A673 (cell line): ENCODE measurements around the gene PDGFA. TPM values are rescaled to one million over a fixed set of nuclear protein-coding genes. Genes with fewer than 3 reads are reported as not detected.

ENCODE experiments used
- BruUV-seq: library from RNA; stranded (reverse); fragments of 400-500 nt; replicated peaks from 2 replicates; lab custom pipeline; 2021; lab: Mats Ljungman, UMichigan
- CTCF ChIA-PET: fragments of 300-600 bp; sonication (Branson Sonifier 250); formaldehyde crosslinking; loops from one replicate; lab custom pipeline; 2022; ENCODE audit warnings: antibody characterized with exemption; lab: Charles Lee
- POLR2A ChIA-PET: fragments of 300-600 bp; sonication (Branson Sonifier 250); formaldehyde crosslinking; loops from one replicate; lab custom pipeline; 2022; ENCODE audit warnings: antibody characterized with exemption; ENCODE audit not compliant: low non-redundant PET; lab: Charles Lee
- DNase-seq: peaks from one replicate; pipeline ENCODE4 v3.0.0-alpha.2; 2015; ENCODE audit warnings: low spot score
- H3K27ac ChIP-seq: fragments of 200-600 bp; sonication (generic); 2 replicates; pipeline ENCODE4 v1.5.1; 2016; ENCODE audit warnings: mixed run types, low read depth, mild to moderate bottlenecking, mixed read lengths, antibody characterized with exemption, low read length; ENCODE audit not compliant: poor library complexity, severe bottlenecking
- H3K27me3 ChIP-seq: fragments of 200-600 bp; sonication (generic); replicated peaks from 2 replicates; pipeline ENCODE4 v1.6.1; 2017; ENCODE audit warnings: mixed run types, low read depth, mild to moderate bottlenecking, mixed read lengths, antibody characterized with exemption, low read length; ENCODE audit not compliant: insufficient read depth, poor library complexity
- H3K36me3 ChIP-seq: fragments of 200-600 bp; sonication (generic); 2 replicates; pipeline ENCODE4 v1.6.1; 2016; ENCODE audit warnings: mixed run types, mild to moderate bottlenecking, mixed read lengths, antibody characterized with exemption, low read length; ENCODE audit not compliant: insufficient read depth, poor library complexity, severe bottlenecking
- H3K4me1 ChIP-seq: fragments of 200-600 bp; sonication (generic); 2 replicates; pipeline ENCODE4 v1.6.1; 2017; ENCODE audit warnings: mixed run types, mild to moderate bottlenecking, mixed read lengths, antibody characterized with exemption, low read length; ENCODE audit not compliant: insufficient read depth, poor library complexity, severe bottlenecking
- H3K4me3 ChIP-seq: fragments of 200-600 bp; sonication (generic); 2 replicates; pipeline ENCODE4 v1.5.1; 2016; ENCODE audit warnings: low read depth, mixed run types, mild to moderate bottlenecking, mixed read lengths, low read length; ENCODE audit not compliant: poor library complexity, severe bottlenecking
- H3K9me3 ChIP-seq: fragments of 200-600 bp; sonication (generic); 2 replicates; pipeline ENCODE4 v1.6.1; 2016; ENCODE audit warnings: mixed run types, low read depth, mild to moderate bottlenecking, mixed read lengths, antibody characterized with exemption, low read length; ENCODE audit not compliant: poor library complexity, severe bottlenecking
- EZH2 ChIP-seq: fragments of 200-600 bp; sonication (generic); IDR thresholded peaks from 2 replicates; pipeline ENCODE4 v1.6.1; 2017; ENCODE audit warnings: borderline replicate concordance, low read depth, mild to moderate bottlenecking, mixed read lengths, antibody characterized with exemption, low read length; ENCODE audit not compliant: poor library complexity, severe bottlenecking
- intact Hi-C: fragments of 100-400 bp; cut with micrococcal nuclease; formaldehyde crosslinking; loops from one replicate; pipeline ENCODE4 v1.10.0; 2022; ENCODE audit not compliant: unreplicated experiment
- total RNA-seq: library from RNA; stranded (reverse); gene quantifications from 2 replicates; pipeline ENCODE4 v1.2.3, GENCODE V29; 2021
- TF ChIP-seq, protein P1 (sequence below): fragments of 300-800, 200-600 bp; sonication (generic); conservative IDR thresholded peaks from 2 replicates; pipeline ENCODE4 v1.5.1; 2017; ENCODE audit warnings: low read depth, mild to moderate bottlenecking, antibody characterized with exemption, low read length, moderate library complexity, mixed read lengths

PDGFA gene
- total RNA-seq, 1 experiment from 2014 or later: 2.1 TPM

GRCh38 chr7:504221-505111 lies 15.2 kb downstream of the PDGFA start:
- intact Hi-C loops: no loop called here
- no peak for DNase-seq
- no peaks in the 10 kb centered on the region for H3K27me3 ChIP-seq
- no peaks in the 10 kb centered on the region for H3K36me3 ChIP-seq
- no peak overlapping the region for H3K27ac ChIP-seq
- ChIA-PET CTCF (no interaction called here), POLR2A (no interaction called here)
- H3K9me3 ChIP-seq: no peaks in the 10 kb centered on the region
- H3K4me1 ChIP-seq: no peaks in the 10 kb centered on the region
- no peak for TF ChIP-seq EZH2
- TF ChIP-seq, protein P1, sequence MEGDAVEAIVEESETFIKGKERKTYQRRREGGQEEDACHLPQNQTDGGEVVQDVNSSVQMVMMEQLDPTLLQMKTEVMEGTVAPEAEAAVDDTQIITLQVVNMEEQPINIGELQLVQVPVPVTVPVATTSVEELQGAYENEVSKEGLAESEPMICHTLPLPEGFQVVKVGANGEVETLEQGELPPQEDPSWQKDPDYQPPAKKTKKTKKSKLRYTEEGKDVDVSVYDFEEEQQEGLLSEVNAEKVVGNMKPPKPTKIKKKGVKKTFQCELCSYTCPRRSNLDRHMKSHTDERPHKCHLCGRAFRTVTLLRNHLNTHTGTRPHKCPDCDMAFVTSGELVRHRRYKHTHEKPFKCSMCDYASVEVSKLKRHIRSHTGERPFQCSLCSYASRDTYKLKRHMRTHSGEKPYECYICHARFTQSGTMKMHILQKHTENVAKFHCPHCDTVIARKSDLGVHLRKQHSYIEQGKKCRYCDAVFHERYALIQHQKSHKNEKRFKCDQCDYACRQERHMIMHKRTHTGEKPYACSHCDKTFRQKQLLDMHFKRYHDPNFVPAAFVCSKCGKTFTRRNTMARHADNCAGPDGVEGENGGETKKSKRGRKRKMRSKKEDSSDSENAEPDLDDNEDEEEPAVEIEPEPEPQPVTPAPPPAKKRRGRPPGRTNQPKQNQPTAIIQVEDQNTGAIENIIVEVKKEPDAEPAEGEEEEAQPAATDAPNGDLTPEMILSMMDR: no peak
- no TSS peak for BruUV-seq
- H3K4me3 ChIP-seq: no peak overlapping the region

DNA sequence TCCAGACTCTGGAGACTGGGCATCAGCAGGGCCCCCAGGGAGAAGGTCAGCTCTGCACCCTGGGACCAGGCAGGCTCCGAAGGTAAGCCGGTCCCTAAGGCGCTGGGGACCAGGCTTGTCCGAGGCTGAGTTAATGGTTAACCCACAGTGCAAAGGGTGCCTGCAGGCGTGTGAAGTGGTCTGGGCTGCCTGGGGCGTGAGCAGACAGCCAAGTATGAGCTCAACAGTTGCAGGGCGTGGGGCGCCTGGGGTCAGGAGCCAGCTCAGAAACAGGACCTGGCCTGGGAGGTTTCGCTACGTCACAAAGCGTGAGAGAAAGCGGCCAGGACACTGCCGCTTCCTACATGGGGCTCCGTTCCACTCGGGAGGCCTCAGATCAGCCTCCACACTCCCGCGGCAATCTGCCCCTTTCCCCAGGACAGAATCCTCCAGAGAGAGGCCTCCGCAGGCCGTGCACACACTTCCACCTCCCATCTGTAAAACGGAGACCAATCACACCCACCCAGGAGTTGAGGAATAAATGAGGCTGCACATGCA lies 16.0 kb downstream of the PDGFA start:
- BruUV-seq: no TSS peak
- Histone ChIP-seq H3K27ac (no peak overlapping the region), H3K36me3 (no peaks in the 10 kb centered on the region), H3K27me3 (no peaks in the 10 kb centered on the region), H3K9me3 (no peaks in the 10 kb centered on the region), H3K4me3 (no peak overlapping the region), H3K4me1 (no peaks in the 10 kb centered on the region)
- no peak for DNase-seq
- ChIA-PET POLR2A (no interaction called here), CTCF (no interaction called here)
- intact Hi-C loops: no loop called here
- no peak for TF ChIP-seq EZH2
- TF ChIP-seq, protein P1: no peak

GRCh38 chr7:502296-502695 lies 17.4 kb downstream of the PDGFA start:
- no peaks in the 10 kb centered on the region for H3K27me3 ChIP-seq
- intact Hi-C loops: no loop called here
- TF ChIP-seq, protein P1: no peak
- no peak for TF ChIP-seq EZH2
- no peak overlapping the region for H3K4me3 ChIP-seq
- CTCF ChIA-PET: no interaction called here
- no peak for DNase-seq
- POLR2A ChIA-PET: no interaction called here
- H3K36me3 ChIP-seq: no peaks in the 10 kb centered on the region
- H3K9me3 ChIP-seq: no peaks in the 10 kb centered on the region
- H3K4me1 ChIP-seq: no peaks in the 10 kb centered on the region
- BruUV-seq: no TSS peak
- H3K27ac ChIP-seq: no peak overlapping the region
